Right ventricle myocardium inferior (tissue), 1 donor: ENCODE measurements around the gene FOXJ1. TPM values are rescaled to one million over a fixed set of nuclear protein-coding genes. Genes with fewer than 3 reads are reported as not detected.

Source experiments
- ATAC-seq: fragments of 200-7000 bp; cut with Tn5 transposase; one replicate; pipeline ENCODE4 v1.9.1; 2020; ENCODE audit warnings: mild to moderate bottlenecking, moderate library complexity
- DNase-seq: peaks from one replicate; pipeline ENCODE4 v3.0.0; 2021; ENCODE audit errors: missing footprints
- intact Hi-C: fragments of 100-400 bp; cut with DNase I; formaldehyde crosslinking; loops from one replicate; pipeline ENCODE4 v1.11.0; 2022
- total RNA-seq: library from RNA; stranded (reverse); fragmentation: NEBNext Ultra II Directional; extraction: Animal tissue kit (Norgen Biotek cat#: 25700); gene quantifications from one replicate; pipeline ENCODE4 v1.2.1, GENCODE V29; 2021
- donor health status: DM: no; HTN: yes; CAD: no; lungs with severe emphysema.

The FOXJ1 gene
- total RNA-seq, 1 donor from 2014 or later, result not detected

GRCh38 chr17:76104140-76104895 is 36.7 kb downstream of the FOXJ1 start:
- DNase-seq (no peak), ATAC-seq (no peak)
- intact Hi-C loops, result no loop called here

- ATAC-seq (peak; percentile 96), DNase-seq (peak; percentile 98)
- intact Hi-C loops, result no loop called here
These were observed 37.5 kb downstream of the FOXJ1 start, which contains the start of gene EXOC7 for GRCh38 chr17:76103274-76104139. Gene EXOC7 (minus strand): TSS chr17:76103787. CDS start chr17:76103692, 95 bp downstream.

- DNase-seq, result no peak
- no peak for ATAC-seq
- intact Hi-C loops, result no loop called here
These were observed 38.1 kb downstream of the FOXJ1 start for GRCh38 chr17:76102944-76103273.

GRCh38 chr17:76097716-76098295 is 43.2 kb downstream of the FOXJ1 start:
- DNase-seq (no peak), ATAC-seq (no peak)
- intact Hi-C loops, result no loop called here

GRCh38 chr17:76095943-76096342 is 45.1 kb downstream of the FOXJ1 start:
- no peak for ATAC-seq
- DNase-seq, result no peak
- intact Hi-C loops, result no loop called here

GRCh38 chr17:76094046-76094445 is 47.0 kb downstream of the FOXJ1 start:
- intact Hi-C loops, result no loop called here
- DNase-seq (no peak), ATAC-seq (no peak)

GRCh38 chr17:76092526-76093413 is 48.3 kb downstream of the FOXJ1 start:
- DNase-seq, result no peak
- intact Hi-C loops, result no loop called here

GRCh38 chr17:76091526-76092286 is 49.3 kb downstream of the FOXJ1 start:
- ATAC-seq (no peak), DNase-seq (no peak)
- intact Hi-C loops, result no loop called here

More at GRCh38 chr17:76092526-76093413, 48.3 kb downstream of the FOXJ1 start:
- no peak for ATAC-seq

- no peak for ATAC-seq
- DNase-seq, result no peak
- intact Hi-C loops, result no loop called here
These were observed 50.4 kb downstream of the FOXJ1 start for GRCh38 chr17:76090517-76091129.

GRCh38 chr17:76089680-76090516 is 51.1 kb downstream of the FOXJ1 start:
- DNase-seq, result no peak
- intact Hi-C loops, result no loop called here
- ATAC-seq, result peak; percentile 52

GRCh38 chr17:76088868-76089576 is 52.0 kb downstream of the FOXJ1 start:
- ATAC-seq (no peak), DNase-seq (no peak)
- intact Hi-C loops, result no loop called here

GRCh38 chr17:76088041-76088867 is 52.8 kb downstream of the FOXJ1 start:
- no peak for DNase-seq
- no peak for ATAC-seq
- intact Hi-C loops, result no loop called here

- ATAC-seq (no peak), DNase-seq (no peak)
- intact Hi-C loops, result no loop called here
These were observed 53.5 kb downstream of the FOXJ1 start for GRCh38 chr17:76087531-76087930.

- DNase-seq, result no peak
- ATAC-seq, result no peak
- intact Hi-C loops, result no loop called here
These were observed 54.7 kb downstream of the FOXJ1 start for GRCh38 chr17:76086384-76086783.
